NCI-H187 treated with DMSO at 0.1 percent for 48 hours (cell line): ENCODE results near the gene TMEM151A.

Experiments used
- DNase-seq: peaks from one replicate; lab custom pipeline; 2025; lab: John Stamatoyannopoulos, UW

Gene TMEM151A

DNA sequence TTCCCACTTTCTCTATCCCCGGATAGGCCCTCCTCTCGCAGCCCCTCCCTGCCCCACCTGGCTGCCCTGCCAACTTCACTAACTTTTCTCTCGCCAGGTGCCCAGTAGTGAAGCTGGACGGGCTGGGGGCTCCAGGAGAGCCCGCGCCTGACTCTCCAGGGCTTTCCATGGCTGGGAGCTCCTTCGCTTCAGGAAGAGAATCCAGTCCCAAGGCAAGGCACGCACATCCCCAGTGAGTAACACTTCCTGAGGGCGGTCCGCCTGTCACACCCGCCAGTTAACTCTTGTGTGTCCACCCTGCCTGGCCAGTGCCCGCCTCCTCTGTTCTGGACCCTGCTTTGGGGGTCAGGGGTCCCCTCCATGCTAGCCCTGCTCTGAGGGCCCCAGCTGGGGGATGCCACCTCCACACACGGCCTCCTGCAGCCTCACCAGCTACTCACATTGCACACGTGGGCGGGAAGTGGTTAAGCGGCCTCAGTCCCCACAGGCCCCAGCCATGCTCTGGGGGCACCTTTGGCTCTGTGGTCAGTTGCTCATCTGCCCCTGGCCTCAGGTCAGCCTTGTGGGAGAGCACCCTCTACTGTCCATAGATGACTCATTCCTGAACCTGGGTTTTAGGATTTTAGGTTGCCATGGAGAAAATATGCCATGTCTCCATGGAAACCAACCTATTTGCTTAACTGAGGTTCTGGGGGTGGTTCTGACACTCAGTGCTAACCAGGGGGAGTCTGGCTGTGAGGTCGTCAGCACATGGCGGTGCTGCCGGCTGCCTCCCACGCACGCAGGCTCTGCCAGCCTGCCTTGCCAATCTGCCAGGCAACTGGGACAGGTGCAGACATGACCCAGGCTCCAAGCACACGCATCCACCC, 44.8 kb downstream of the TMEM151A start, which contains the start of gene RIN1:
TSS of gene RIN1 (minus strand) at position 201 of the 869 bp plus-strand sequence. CDS start at position 169, 32 bp downstream.
- no peak for DNase-seq

DNA sequence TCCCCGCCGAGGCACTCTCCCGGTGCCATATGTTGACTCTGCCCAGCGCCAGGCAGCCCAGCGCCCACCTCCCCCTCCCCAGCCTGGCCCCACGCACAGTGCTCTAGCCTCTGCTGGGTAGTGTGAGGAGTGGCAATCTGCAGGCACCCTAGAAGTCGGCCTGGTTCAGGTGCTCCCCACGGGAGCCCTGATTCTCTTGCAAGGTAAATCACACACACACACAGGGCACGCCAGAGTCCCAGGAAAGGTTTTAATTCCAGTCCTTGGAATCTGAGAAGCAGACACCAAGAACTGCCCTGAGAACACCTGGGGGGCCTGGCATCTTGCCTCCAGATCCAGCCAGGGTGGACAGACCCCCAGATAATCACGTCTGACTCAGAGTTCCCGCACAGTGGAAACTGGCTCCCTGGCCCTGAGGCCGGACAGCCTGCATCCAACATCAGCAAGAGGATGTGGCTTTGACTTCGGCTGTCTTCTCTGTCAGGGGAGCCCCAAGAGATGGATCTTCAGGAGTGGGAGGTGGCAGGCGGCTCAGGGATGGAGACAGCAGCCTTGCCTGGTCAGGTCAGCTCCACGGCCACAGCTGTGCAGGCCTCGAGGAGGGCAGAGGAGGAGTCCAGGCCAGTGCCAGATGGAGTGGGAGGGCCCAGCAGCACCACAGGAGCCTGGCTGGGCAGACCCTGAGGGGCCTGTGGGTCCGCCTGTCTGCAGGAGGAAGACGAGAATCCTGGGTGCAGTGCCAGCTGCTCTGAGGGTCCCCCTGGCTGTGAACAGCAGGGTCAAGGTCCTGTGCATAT, 45.6 kb downstream of the TMEM151A start:
- no peak for DNase-seq

DNA sequence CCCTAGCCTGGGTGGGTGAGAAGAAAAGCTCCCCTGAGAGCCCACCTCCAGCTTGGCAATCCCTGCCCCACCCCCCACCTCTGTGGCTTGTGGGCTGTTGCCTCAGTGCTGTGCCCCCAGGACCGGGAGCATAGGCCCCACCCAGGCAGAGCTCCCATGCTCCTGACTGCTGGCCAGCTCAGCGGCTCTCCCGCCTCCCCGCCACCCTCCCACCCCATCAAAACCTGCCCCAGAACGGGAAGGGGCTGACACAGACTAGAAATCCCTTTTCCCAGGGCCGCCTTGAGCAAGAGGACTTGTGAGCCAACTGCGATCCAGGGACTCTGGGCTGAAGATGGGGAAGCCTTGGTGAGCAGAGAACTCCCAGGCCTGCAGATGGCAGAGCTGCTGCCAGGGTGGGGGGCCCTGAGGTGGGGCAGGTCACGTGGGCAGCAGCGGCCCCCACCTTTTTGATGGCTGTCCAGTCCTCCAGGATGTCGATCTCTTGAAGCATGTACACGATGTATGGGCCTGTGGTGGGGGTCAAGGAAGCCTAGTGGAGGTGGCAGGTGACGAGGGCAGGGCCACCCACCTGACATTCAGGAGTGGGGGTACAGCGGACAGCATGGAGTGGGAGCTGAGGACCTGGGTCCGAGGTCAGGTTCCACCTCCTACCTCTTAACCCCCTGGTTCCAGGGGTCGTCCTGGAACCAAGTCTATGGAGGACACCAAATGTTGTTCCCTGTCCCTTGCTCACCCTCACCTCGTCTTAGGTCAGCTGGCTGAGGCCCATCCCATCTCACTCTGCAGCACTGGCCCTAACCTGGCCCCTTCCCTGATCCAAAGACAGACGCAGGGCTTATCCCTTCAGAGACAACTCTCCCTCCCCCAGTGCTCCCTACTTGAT, 46.8 kb downstream of the TMEM151A start:
- DNase-seq, result no peak

DNA sequence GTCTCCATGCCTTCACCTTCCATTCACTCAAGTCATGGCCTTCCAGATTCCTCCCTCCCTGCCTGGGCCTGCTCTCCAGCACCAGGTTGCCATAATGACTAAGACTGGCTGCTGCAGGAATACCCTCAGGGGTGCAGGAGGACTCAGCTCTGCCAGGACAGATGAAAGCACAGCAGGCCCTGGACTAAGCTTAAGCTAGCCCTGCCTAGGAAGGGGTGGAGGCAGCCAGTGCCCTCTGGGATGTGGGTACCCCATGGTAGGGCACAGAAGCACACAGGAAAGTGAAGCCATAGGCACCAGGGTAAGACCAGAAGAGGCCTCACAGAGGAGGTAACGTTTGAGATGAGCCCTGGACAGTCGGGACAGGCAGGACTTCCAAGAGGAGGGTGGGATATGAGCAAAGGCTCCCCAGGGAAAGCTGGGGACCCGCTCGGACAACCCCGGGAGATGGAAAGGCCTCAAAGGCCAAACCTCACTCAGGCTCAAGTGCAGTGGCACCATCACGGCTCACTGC, 47.5 kb downstream of the TMEM151A start:
- DNase-seq, result no peak

DNA sequence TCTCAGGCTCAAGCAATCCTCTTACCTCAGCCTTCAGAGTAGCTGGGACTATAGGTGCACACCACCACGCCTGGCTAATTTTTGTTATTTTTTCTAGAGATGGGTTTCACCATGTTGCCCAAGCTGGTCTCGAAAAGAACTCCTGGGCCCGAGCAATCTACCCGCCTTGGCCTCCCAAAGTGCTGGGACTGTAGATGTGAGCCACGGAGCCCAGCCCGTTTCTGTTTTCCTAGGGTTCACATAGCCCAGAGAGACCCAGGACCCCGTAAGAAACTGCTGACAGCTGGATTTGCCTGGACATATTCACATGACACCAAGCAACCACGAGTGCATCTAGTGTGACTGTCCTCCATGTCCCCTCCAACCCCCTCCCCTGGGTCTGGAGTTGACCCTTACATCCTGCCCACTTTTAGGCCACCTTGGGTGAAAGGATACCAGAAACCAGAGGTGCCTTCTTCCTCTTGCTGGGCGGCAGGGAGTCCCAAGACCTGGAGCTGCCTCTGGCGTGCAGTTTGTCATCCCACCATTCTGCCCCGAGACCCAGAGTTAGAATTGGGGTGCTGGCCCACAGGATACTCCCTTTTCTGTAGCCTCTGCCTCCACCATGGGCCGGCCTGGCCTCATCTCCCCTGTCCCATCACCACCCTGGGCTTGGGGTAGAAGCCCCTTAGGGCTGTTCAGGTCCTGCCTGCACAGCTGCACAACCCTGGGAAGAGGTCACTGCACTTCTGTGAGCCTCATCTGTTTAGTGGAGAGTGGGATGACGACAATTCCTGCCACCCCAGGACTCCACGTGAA, 48.2 kb downstream of the TMEM151A start:
- DNase-seq, result no peak

DNA sequence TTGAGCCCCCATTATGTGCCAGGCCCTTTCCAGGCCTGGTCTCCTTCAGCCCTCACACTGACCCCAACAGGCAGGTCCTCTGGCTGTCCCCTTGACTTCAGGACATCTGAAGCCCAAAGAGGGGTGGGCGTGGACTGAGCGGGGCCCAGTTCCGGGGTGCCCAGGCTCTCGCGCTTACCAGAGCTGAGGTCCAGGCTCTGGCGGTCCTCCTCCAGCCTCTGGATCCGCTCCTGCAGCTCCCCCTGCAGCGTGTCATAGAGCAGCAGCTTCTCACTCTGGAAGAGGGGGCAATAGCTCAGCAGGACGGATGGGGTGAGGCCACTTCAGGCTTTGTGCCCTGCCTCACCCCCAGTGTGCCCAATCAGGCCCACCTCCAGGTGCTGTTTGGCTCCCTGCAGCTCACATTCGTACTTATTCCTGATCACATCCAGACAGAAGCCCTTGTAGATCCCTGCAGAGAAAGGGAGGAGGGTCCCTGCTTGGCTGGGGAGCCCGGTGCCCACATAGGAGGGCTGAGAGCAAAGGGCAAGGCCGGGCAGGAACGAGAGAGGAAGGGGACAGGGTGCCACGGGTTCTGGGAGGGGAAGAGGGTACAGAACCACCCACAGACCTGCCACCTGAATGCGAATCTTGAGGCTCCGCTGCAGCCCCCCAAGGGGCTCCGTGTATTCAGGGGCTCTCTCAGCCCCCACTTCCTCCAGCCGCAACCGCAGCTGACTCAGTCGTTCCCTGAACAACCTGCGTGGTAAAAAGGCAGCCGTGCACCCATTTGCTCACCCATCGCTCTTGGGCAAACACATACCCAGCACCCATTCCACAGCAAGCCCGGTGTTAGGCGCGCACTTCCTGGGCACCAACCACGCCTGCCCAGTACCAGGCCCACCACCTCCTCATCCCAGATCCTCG, 49.2 kb downstream of the TMEM151A start:
- no peak for DNase-seq

DNA sequence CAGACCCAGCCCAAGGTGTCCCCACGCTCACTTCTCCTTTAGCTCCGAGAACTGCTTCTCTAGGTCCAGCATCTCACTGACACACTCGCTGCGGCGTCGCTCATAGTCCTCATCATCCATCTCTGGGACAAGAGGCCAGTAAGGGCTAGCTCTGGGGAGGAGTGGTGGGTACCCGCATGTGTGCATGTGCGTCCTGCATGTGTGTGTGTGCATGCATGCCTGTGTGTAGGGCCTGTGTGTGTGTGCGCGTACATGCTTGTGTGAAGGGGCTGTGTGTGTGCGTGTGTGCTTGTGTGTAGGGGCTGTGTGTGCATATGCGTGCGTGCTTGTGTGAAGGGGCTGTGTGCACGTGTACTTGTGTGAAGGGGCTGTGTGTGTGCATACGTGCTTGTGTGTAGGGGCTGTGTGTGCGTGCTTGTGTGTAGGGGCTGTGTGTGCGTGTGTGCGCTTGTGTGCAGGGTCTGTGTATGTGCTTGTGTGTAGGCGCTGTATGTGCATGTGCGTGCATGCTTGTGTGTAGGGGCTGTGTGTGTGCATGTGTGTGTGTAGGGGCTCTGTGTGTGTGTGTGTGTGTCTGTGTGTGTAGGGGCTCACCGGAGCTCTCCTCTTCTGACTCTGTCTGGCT, 49.9 kb downstream of the TMEM151A start:
- DNase-seq, result no peak

DNA sequence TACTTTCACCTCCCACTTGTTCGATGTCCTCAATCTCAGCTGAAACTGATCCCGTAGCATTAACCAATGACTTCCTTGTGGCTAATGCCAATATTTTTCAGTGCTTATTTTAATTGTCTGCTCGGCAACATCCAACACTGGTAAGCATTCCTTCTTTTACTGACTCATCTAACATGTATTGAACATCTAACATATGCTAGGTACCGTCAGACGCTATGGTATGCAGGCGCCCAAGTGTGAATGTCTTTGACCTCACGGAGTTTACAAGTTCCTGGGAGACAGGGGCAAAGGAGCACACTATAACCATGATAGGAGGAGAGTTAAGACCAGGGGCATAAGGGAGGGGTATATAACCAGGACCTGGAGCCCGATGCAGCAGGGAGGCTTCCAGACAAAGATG, 51.5 kb downstream of the TMEM151A start:
- no peak for DNase-seq

DNA sequence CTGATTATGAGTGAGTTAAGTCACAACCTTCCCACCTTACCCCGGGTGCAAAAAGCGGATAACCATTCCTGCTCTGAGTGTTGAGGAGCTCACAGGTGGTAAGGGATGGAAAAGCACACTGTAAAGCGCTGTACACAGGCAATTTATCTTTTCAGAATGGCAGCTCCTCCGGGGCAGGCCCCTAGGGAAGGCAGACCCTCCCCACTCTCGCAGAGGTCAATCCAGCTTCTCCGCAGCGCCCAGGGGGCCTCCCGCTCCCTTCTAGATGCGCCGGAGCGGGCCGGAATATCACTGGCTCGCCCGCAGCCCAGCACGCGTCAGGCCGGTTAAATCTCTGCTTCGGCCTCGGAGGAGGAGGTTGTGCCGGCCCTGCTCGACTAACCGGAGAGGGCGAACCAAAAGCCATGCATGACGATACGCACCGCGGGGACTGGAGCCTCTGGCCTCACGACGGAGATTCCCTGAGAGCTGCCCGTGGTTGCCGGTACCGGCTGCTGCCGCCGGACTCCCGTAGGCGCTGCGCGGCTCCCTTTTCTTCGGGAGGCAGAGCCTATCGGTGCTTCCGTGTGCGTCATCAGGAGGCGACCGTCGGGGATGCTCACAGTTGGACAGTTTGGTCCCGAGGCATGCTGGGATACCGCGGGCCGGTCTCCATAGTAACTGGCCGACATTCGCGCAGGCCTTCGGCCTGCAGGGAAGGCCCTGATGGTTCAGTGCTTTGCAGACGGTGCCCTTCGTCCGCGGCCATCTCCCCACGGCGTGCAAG, 53.0 kb downstream of the TMEM151A start, which contains the start of gene BRMS1:
TSS of gene BRMS1 (minus strand) at position 555 of the 766 bp plus-strand sequence. CDS start 2,870 bp downstream, outside the sequence.
- peak; percentile 66 for DNase-seq

DNA sequence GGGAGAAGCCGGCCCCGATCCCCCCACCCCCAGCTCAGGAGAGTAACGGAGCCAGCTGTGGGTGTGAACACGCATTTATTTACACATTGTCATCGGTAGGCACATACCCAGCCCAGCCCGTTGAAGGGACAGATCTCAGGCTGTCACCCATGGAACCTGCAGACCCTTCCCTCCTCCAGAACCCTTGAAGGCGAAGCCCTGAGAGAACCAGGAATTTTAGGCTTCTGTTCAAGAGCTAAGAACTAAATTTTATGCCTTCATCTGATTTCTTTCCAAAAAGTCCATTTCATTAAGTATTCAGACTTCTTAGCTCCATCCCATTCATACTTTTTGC, 53.6 kb downstream of the TMEM151A start:
- no peak for DNase-seq
